GM12865 (cell line): ENCODE results near the gene CDKL4.
"Not testable (repeated sequence)": the region's sequence is repeated elsewhere in the genome, so short reads cannot be mapped to it uniquely, and the experiment has no call there.

Source experiments
- DNase-seq: peaks from one replicate; pipeline ENCODE4 v3.0.0; 2010; ENCODE audit warnings: low read depth
- H3K4me3 ChIP-seq: 2 replicates; pipeline ENCODE4 v1.5.1; 2011; ENCODE audit warnings: mild to moderate bottlenecking, low read depth, low read length, control low read depth
- TF ChIP-seq, protein P1 (sequence below): IDR thresholded peaks from 2 replicates; pipeline ENCODE4 v1.5.1; 2011; ENCODE audit warnings: low read length, control low read depth, low read depth, inconsistent platforms; ENCODE audit not compliant: insufficient read depth; ENCODE audit errors: missing control alignments

Gene CDKL4

DNA sequence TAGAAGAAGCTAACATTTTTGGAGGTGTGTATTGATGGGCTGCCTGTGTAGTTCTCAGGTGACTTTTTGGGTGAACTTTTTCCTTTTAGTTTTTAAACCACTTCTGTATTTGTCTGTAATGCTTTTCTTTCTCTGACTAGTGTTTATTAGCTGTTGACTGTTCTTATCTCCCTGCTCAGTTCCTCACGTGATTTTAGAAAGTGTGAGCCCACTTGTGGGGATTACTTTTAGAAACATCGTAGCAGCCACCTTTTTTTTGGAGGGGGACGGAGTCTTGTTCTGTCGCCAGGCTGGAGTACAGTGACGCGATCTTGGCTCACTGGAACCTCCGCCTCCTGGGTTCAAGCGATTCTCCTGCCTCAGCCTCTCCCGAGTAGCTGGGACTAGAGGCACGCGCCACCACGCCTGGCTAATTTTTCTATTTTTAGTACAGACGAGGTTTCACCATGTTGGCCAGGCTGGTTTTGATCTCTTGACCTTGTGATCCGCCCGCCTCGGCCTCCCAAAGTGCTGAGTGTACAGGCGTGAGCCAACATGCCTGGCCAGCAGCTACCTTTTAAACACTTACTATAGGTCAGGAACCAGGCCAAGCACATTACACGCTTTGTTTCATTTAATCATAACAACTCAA, 9.2 kb upstream of the CDKL4 start:
- H3K4me3 ChIP-seq, result no peak overlapping the region
- TF ChIP-seq, protein P1, sequence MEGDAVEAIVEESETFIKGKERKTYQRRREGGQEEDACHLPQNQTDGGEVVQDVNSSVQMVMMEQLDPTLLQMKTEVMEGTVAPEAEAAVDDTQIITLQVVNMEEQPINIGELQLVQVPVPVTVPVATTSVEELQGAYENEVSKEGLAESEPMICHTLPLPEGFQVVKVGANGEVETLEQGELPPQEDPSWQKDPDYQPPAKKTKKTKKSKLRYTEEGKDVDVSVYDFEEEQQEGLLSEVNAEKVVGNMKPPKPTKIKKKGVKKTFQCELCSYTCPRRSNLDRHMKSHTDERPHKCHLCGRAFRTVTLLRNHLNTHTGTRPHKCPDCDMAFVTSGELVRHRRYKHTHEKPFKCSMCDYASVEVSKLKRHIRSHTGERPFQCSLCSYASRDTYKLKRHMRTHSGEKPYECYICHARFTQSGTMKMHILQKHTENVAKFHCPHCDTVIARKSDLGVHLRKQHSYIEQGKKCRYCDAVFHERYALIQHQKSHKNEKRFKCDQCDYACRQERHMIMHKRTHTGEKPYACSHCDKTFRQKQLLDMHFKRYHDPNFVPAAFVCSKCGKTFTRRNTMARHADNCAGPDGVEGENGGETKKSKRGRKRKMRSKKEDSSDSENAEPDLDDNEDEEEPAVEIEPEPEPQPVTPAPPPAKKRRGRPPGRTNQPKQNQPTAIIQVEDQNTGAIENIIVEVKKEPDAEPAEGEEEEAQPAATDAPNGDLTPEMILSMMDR, result no peak
- no peak for DNase-seq

DNA sequence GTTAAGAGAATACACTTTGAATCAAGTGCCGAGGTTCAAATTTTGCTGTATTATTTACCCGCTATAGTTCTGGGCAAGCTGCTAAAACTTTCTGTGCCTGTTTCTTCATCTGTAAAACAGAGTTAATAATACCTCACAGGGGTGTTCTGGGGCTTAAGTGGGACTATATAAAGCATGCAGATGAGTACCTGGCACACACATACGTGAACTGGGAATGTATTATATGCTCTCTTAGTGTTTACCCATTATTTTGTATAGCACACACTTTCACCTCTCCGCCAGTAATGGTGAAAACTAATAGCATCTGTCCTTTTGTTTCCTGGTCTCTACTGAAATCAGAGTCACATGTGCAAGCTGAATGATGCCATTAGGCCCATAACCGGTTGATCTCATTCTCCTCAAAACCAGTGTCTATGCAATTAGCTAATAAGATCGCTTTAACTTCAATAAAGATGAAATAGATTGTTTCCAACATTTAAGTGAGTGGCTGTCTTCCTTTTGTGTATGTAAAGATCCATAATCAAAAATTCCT, 3.8 kb upstream of the CDKL4 start:
- TF ChIP-seq, protein P1, result no peak
- DNase-seq, result no peak
- no peak overlapping the region for H3K4me3 ChIP-seq

DNA sequence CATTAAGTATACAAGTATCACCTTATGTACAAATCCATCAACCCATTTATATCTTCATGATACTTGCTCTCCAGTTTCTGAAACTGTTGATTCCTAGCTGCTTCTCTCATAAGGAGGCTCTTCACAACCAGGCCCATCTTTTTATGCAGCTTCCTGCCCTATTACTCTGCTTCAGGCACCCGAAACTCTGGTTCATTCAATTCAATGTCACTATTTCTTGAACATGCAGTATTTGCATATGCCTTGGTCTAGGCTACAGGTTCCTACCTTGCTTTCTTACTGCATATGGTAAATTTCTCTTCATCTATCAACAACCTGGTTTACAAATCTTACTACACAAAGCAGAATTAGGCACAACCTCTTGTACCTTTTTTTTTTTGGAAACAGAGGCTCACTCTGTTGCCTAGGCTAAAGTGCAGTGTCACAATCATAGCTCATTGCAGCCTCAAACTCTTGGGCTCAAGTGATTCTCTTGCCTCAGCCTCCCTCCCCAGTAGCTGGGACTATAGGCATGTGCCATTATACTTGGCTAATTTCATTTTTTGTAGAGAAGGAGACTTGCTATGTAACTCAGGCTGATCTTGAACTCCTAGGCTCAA, 2.7 kb upstream of the CDKL4 start:
- TF ChIP-seq, protein P1, result no peak
- H3K4me3 ChIP-seq, result no peak overlapping the region
- no peak for DNase-seq

DNA sequence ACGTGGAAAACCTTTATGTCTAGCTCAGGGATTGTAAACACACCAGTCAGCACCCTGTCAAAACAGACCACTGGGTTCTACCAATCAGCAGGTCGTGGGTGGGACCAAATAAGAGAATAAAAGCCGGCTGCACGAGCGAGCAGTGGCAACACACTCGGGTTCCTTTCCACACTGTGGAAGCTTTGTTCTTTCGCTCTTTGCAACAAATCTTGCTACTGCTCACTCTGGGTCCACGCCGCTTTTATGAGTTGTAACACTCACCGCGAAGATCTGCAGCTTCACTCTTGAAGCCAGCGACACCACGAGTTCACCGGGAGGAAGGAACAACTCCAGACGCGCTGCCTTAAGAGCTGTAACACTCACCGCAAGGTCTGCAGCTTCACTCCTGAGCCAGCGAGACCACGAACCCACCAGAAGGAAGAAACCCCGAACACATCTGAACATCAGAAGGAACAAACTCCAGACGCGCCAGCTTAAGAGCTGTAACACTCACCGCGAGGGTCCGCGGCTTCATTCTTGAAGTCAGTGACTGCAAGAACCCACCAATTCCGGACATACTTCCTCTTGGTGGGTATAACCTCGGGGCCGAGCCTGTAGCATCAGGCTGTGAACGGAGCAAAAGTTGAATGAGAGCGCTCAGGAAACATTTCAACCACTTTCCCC, 1.3 kb upstream of the CDKL4 start:
- DNase-seq, result peak; percentile 29

DNA sequence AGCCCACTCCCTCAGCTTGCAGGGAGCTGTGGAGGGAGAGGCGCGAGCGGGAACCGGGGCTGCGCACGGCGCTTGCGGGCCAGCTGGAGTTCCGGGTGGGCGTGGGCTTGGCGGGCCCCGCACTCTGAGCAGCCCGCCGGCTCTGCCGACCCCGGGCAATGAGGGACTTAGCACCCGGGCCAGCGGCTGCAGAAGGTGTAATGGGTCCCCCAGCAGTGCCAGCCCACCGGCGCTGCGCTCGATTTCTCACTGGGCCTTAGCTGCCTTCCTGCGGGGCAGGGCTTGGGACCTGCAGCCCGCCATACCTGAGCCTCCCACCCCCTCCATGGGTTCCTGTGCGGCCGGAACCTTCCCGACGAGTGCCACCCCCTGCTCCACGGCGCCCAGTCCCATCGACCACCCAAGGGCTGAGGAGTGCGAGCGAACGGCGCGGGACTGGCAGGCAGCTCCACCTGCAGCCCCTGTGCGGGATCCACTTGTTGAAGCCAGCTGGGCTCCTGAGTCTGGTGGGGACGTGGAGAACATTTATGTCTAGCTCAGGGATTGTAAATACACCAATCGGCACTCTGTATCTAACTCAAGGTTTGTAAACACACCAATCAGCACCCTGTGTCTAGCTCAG, 582 bp upstream of the CDKL4 start:
- DNase-seq, result not testable (repeated sequence)
- peak overlapping the region; percentile 58; the same call in 1 of the 2 replicates for H3K4me3 ChIP-seq

More for the DNA sequence above, 1.3 kb upstream of the CDKL4 start:
- H3K4me3 ChIP-seq, result not testable (repeated sequence)

DNA sequence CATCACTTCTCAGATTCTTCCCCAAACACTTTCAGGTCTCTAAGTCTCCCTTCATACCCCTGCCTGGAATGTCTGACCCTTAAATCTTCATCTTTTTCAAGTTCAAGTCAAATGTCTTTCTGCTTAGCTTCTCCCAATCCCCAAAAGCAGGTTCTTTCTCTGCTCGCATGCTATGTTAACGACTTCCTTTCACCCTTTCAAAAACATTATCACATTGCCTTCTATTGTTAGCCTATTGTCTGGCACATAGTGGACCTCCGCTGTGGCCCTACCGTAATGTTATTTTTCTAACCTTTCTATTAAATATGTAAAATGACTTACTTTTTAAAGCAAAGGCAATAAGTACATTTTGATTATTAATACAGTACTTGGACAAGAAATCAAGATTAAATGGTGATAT, 2.2 kb downstream of the CDKL4 start:
- TF ChIP-seq, protein P1, result no peak
- DNase-seq, result no peak
- H3K4me3 ChIP-seq, result no peak overlapping the region

DNA sequence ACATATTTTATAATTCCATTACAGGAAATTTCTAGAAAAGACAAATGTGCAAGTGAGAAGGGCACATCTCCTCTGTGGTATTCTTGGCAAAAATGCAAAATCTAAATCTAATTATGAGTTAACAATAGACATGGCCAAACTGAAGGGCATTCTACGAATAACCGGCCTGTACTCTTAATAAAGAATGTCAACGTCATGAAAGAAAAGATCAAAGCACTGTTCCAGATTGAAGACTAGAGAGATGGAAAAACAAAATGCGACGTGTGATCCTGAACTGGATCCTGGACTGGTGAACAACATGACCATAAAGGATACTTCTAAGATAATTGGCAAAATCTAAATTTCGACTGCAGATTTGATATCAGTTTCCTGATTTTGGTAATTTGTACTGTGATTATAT, 3.0 kb downstream of the CDKL4 start:
- DNase-seq, result no peak
- H3K4me3 ChIP-seq, result no peak overlapping the region
- TF ChIP-seq, protein P1, result no peak

DNA sequence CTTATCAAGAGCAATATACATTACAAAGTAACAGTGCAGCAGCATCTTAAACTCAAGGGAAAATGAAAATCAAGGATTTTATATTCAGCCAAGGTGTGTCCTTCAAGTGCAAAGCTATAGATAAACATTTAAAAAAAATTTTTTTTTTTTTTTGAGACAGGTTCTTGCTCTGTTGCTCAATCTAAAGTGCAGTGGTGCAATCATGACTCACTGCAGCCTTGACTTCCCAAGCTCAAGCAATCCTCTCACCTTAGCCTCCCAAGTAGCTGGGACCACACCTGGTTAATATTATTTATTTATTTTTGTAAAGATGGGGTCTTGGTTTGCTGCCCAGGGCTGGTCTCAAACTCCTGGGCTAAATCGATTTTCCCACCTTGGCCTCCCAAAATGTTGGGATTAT, 9.0 kb downstream of the CDKL4 start:
- DNase-seq, result no peak

More for the DNA sequence above, 9.0 kb downstream of the CDKL4 start:
- TF ChIP-seq, protein P1, result no peak
- H3K4me3 ChIP-seq, result no peak overlapping the region
